Measurements from ENCODE around the gene EXOSC9. TPM values are rescaled to one million over a fixed set of nuclear protein-coding genes. Genes with fewer than 3 reads are reported as not detected.

The EXOSC9 gene
- total and polyA plus RNA-seq, 2 experiments from 2014 or later = 71.9 to 105 TPM

- H3K4me1 Mint-ChIP-seq = peaks cover 7% of the 10 kb centered on the region
- H3K27ac ChIP-seq (ENCODE audit: low read depth) = 0 out of 2 replicates have a peak overlapping the region, but pooled peaks have one; percentile 21
- H3K27me3 Mint-ChIP-seq (ENCODE audit: insufficient read depth, low read depth, poor library complexity) = peaks cover 16% of the 10 kb centered on the region
- peaks cover 32% of the 10 kb centered on the region for H3K36me3 ChIP-seq (ENCODE audit: insufficient read depth)
- H3K4me3 Mint-ChIP-seq = peak overlapping the region; percentile 100
- peaks cover 11% of the 10 kb centered on the region; the same call in 1 of the 2 replicates for H3K4me1 ChIP-seq (ENCODE audit: insufficient read depth)
- H3F3A ChIP-seq (replicated peaks; ENCODE audit: low read depth) = no peaks in the 10 kb centered on the region; the same call in 1 of the 2 replicates
- peak overlapping the region; percentile 98 for H3K27ac Mint-ChIP-seq
- peaks cover 39% of the 10 kb centered on the region for H3K36me3 Mint-ChIP-seq (ENCODE audit: low read depth)
- H3K9me3 Mint-ChIP-seq = no peaks in the 10 kb centered on the region
- H2AFZ ChIP-seq = peak overlapping the region; percentile 52; the same call in 1 of the 2 replicates
- TF ChIP-seq POLR2AphosphoS5 (IDR thresholded peaks at IDR 0.05; ENCODE audit: low read depth) (no peak), REST (IDR thresholded peaks at IDR 0.05; ENCODE audit: unreplicated experiment) (no peak), ZNF114 (CRISPR knock-in tag; IDR thresholded peaks at IDR 0.05) (no peak), NANOG (IDR thresholded peaks at IDR 0.05; ENCODE audit: borderline replicate concordance) (no peak), ZNF331 (CRISPR knock-in tag; IDR thresholded peaks at IDR 0.05; ENCODE audit: low read depth) (no peak), EZH2 (IDR thresholded peaks at IDR 0.05; ENCODE audit: low read depth, unreplicated experiment) (no peak), STAT1 (IDR thresholded peaks at IDR 0.05; ENCODE audit: unreplicated experiment) (no peak), JUNB (IDR thresholded peaks at IDR 0.05; ENCODE audit: unreplicated experiment) (no peak), CREB1 (CRISPR knock-in tag; IDR thresholded peaks at IDR 0.05; ENCODE audit: low read depth) (no peak), EZH2phosphoT487 (IDR thresholded peaks at IDR 0.05; ENCODE audit: unreplicated experiment) (no peak), CTCF (conservative IDR thresholded peaks at IDR 0.05; ENCODE audit: low read depth in 2 of 2) (no peak)
- TF ChIP-seq, protein P1, sequence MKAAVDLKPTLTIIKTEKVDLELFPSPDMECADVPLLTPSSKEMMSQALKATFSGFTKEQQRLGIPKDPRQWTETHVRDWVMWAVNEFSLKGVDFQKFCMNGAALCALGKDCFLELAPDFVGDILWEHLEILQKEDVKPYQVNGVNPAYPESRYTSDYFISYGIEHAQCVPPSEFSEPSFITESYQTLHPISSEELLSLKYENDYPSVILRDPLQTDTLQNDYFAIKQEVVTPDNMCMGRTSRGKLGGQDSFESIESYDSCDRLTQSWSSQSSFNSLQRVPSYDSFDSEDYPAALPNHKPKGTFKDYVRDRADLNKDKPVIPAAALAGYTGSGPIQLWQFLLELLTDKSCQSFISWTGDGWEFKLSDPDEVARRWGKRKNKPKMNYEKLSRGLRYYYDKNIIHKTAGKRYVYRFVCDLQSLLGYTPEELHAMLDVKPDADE (IDR thresholded peaks at IDR 0.05) = no peak
- TF ChIP-seq, protein P2, sequence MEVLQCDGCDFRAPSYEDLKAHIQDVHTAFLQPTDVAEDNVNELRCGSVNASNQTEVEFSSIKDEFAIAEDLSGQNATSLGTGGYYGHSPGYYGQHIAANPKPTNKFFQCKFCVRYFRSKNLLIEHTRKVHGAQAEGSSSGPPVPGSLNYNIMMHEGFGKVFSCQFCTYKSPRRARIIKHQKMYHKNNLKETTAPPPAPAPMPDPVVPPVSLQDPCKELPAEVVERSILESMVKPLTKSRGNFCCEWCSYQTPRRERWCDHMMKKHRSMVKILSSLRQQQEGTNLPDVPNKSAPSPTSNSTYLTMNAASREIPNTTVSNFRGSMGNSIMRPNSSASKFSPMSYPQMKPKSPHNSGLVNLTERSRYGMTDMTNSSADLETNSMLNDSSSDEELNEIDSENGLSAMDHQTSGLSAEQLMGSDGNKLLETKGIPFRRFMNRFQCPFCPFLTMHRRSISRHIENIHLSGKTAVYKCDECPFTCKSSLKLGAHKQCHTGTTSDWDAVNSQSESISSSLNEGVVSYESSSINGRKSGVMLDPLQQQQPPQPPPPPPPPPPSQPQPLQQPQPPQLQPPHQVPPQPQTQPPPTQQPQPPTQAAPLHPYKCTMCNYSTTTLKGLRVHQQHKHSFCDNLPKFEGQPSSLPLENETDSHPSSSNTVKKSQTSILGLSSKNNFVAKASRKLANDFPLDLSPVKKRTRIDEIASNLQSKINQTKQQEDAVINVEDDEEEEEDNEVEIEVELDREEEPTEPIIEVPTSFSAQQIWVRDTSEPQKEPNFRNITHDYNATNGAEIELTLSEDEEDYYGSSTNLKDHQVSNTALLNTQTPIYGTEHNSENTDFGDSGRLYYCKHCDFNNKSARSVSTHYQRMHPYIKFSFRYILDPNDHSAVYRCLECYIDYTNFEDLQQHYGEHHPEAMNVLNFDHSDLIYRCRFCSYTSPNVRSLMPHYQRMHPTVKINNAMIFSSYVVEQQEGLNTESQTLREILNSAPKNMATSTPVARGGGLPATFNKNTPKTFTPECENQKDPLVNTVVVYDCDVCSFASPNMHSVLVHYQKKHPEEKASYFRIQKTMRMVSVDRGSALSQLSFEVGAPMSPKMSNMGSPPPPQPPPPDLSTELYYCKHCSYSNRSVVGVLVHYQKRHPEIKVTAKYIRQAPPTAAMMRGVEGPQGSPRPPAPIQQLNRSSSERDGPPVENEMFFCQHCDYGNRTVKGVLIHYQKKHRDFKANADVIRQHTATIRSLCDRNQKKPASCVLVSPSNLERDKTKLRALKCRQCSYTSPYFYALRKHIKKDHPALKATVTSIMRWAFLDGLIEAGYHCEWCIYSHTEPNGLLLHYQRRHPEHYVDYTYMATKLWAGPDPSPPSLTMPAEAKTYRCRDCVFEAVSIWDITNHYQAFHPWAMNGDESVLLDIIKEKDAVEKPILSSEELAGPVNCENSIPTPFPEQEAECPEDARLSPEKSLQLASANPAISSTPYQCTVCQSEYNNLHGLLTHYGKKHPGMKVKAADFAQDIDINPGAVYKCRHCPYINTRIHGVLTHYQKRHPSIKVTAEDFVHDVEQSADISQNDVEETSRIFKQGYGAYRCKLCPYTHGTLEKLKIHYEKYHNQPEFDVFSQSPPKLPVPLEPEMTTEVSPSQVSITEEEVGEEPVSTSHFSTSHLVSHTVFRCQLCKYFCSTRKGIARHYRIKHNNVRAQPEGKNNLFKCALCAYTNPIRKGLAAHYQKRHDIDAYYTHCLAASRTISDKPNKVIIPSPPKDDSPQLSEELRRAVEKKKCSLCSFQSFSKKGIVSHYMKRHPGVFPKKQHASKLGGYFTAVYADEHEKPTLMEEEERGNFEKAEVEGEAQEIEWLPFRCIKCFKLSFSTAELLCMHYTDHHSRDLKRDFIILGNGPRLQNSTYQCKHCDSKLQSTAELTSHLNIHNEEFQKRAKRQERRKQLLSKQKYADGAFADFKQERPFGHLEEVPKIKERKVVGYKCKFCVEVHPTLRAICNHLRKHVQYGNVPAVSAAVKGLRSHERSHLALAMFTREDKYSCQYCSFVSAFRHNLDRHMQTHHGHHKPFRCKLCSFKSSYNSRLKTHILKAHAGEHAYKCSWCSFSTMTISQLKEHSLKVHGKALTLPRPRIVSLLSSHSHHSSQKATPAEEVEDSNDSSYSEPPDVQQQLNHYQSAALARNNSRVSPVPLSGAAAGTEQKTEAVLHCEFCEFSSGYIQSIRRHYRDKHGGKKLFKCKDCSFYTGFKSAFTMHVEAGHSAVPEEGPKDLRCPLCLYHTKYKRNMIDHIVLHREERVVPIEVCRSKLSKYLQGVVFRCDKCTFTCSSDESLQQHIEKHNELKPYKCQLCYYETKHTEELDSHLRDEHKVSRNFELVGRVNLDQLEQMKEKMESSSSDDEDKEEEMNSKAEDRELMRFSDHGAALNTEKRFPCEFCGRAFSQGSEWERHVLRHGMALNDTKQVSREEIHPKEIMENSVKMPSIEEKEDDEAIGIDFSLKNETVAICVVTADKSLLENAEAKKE (CRISPR knock-in tag; IDR thresholded peaks at IDR 0.05) = no peak
- H3K27me3 ChIP-seq (ENCODE audit: insufficient read depth) = no peaks in the 10 kb centered on the region
- H3K4me3 ChIP-seq = peak overlapping the region; percentile 92
- H4K20me1 ChIP-seq (replicated peaks; ENCODE audit: insufficient read depth) = peaks cover 5% of the 10 kb centered on the region
- H3K79me2 ChIP-seq (replicated peaks; ENCODE audit: insufficient read depth) = peaks cover 34% of the 10 kb centered on the region
- H3K9me2 ChIP-seq (ENCODE audit: insufficient read depth) = no peaks in the 10 kb centered on the region
- no peak for ATAC-seq
- peak overlapping the region; percentile 75 for H3K4me2 ChIP-seq
- no peak for DNase-seq (ENCODE audit: low spot score)
Measured at GRCh38 chr4:121824171-121824527, 23.0 kb downstream of the EXOSC9 start.

Measured in GM23338 (cell line).